HEK293T (cell line): ENCODE results near the gene FOXP3.

Experiments used
- CTCF ChIA-PET: fragments of 350-600 bp; formaldehyde crosslinking; extraction: SDS; loops from one replicate; lab custom pipeline; 2021; ENCODE audit warnings: antibody characterized with exemption, inconsistent platforms; lab: Yijun Ruan, JAX
- POLR2A ChIA-PET: fragments of 350-600 bp; formaldehyde crosslinking; extraction: SDS; loops from one replicate; lab custom pipeline; 2020; ENCODE audit warnings: antibody characterized with exemption, inconsistent platforms; lab: Yijun Ruan, JAX
- DNase-seq: peaks from one replicate; pipeline ENCODE4 v3.0.0; 2012; ENCODE audit warnings: mixed read lengths; ENCODE audit errors: extremely low spot score
- ARNT ChIP-seq: fragments of 450-650 bp; IDR thresholded peaks from 2 replicates; pipeline ENCODE4 v1.6.1; 2017; ENCODE audit warnings: mild to moderate bottlenecking
- BHLHE40 ChIP-seq: fragments of 450-650 bp; IDR thresholded peaks from 2 replicates; pipeline ENCODE4 v1.6.1; 2016; ENCODE audit warnings: mild to moderate bottlenecking, moderate library complexity, borderline replicate concordance
- CTBP1 ChIP-seq: fragments of 450-650 bp; IDR thresholded peaks from 2 replicates; pipeline ENCODE4 v1.6.1; 2016; ENCODE audit warnings: borderline replicate concordance
- ELF4 ChIP-seq: fragments of 450-650 bp; IDR thresholded peaks from 2 replicates; pipeline ENCODE4 v1.6.1; 2017; ENCODE audit warnings: antibody characterized with exemption
- FOXA1 ChIP-seq: fragments of 450-650 bp; IDR thresholded peaks from 2 replicates; pipeline ENCODE4 v1.6.1; 2016; ENCODE audit warnings: mild to moderate bottlenecking
- FOXK2 ChIP-seq: fragments of 450-650 bp; IDR thresholded peaks from 2 replicates; pipeline ENCODE4 v1.6.1; 2016; ENCODE audit warnings: mild to moderate bottlenecking
- FOXM1 ChIP-seq: fragments of 450-650 bp; IDR thresholded peaks from 2 replicates; pipeline ENCODE4 v1.6.1; 2017; ENCODE audit warnings: mild to moderate bottlenecking, borderline replicate concordance
- HDGF ChIP-seq: fragments of 450-650 bp; IDR thresholded peaks from 2 replicates; pipeline ENCODE4 v1.6.1; 2017; ENCODE audit warnings: antibody characterized with exemption, borderline replicate concordance
- L3MBTL2 ChIP-seq: fragments of 450-650 bp; conservative IDR thresholded peaks from 2 replicates; pipeline ENCODE4 v1.6.1; 2016; ENCODE audit warnings: mild to moderate bottlenecking
- LEF1 ChIP-seq: fragments of 450-650 bp; IDR thresholded peaks from 2 replicates; pipeline ENCODE4 v1.6.1; 2017; ENCODE audit warnings: mild to moderate bottlenecking, borderline replicate concordance
- NFRKB ChIP-seq: fragments of 450-650 bp; IDR thresholded peaks from 2 replicates; pipeline ENCODE4 v1.6.1; 2016; ENCODE audit warnings: mild to moderate bottlenecking, moderate library complexity
- SP1 ChIP-seq: fragments of 450-650 bp; IDR thresholded peaks from 2 replicates; pipeline ENCODE4 v1.6.1; 2017
- SUZ12 ChIP-seq: fragments of 450-650 bp; IDR thresholded peaks from 2 replicates; pipeline ENCODE4 v1.6.1; 2016; ENCODE audit warnings: mild to moderate bottlenecking
- TARDBP ChIP-seq: fragments of 450-650 bp; IDR thresholded peaks from 2 replicates; pipeline ENCODE4 v1.6.1; 2016
- ZNF384 ChIP-seq: fragments of 450-650 bp; IDR thresholded peaks from 2 replicates; pipeline ENCODE4 v1.6.1; 2016
- TF ChIP-seq, protein P1 (sequence below): fragments of 450-650 bp; IDR thresholded peaks from 2 replicates; pipeline ENCODE4 v1.6.1; 2016

The FOXP3 gene

DNA sequence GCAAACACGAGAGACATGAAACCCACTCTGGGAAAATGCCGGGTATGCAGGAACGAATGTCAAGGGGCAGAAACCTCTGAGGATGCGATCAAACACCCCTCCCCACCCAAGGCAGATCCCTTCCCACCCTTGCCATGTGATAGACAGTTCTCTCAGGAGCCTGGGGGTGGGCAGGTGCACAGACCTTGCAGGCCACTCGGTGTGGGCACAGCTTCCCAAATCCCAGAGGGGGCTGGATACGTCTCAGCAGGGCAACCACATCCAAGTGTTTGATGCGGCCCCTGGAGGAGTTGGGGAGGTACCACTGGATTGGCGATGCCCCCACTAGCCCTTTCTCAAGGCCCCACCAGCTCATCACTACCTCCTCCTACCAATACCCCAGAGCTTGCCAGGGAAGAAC lies 54.1 kb downstream of the FOXP3 start:
- ChIA-PET CTCF (no interaction called here), POLR2A (interaction anchor here (0.8 kb wide), 1 partner anchor 10 kb away, joined by 3 read pairs; the partner anchor contains the start of gene SYP)
- DNase-seq: no peak
- TF ChIP-seq FOXK2: no peak
- TF ChIP-seq ARNT: no peak
- TF ChIP-seq CTBP1: no peak
- TF ChIP-seq TARDBP: no peak
- TF ChIP-seq L3MBTL2: no peak
- TF ChIP-seq BHLHE40: no peak
- no peak for TF ChIP-seq ZNF384
- TF ChIP-seq FOXA1: no peak
- TF ChIP-seq NFRKB: no peak
- no peak for TF ChIP-seq HDGF
- TF ChIP-seq SUZ12: no peak
- TF ChIP-seq, protein P1, sequence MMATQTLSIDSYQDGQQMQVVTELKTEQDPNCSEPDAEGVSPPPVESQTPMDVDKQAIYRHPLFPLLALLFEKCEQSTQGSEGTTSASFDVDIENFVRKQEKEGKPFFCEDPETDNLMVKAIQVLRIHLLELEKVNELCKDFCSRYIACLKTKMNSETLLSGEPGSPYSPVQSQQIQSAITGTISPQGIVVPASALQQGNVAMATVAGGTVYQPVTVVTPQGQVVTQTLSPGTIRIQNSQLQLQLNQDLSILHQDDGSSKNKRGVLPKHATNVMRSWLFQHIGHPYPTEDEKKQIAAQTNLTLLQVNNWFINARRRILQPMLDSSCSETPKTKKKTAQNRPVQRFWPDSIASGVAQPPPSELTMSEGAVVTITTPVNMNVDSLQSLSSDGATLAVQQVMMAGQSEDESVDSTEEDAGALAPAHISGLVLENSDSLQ: no peak
- TF ChIP-seq ELF4: no peak
- no peak for TF ChIP-seq LEF1
- no peak for TF ChIP-seq SP1
- TF ChIP-seq FOXM1: no peak

GRCh38 chrX:49209434-49210251 lies 54.9 kb downstream of the FOXP3 start:
- ChIA-PET CTCF (no interaction called here), POLR2A (no interaction called here)
- TF ChIP-seq FOXK2: no peak
- TF ChIP-seq, protein P1: no peak
- TF ChIP-seq HDGF: no peak
- no peak for TF ChIP-seq FOXA1
- no peak for TF ChIP-seq BHLHE40
- no peak for TF ChIP-seq NFRKB
- no peak for TF ChIP-seq ARNT
- TF ChIP-seq FOXM1: no peak
- no peak for TF ChIP-seq LEF1
- no peak for TF ChIP-seq ZNF384
- TF ChIP-seq CTBP1: no peak
- TF ChIP-seq SP1: no peak
- no peak for TF ChIP-seq SUZ12
- TF ChIP-seq ELF4: no peak
- no peak for TF ChIP-seq TARDBP
- no peak for TF ChIP-seq L3MBTL2
- DNase-seq: no peak

DNA sequence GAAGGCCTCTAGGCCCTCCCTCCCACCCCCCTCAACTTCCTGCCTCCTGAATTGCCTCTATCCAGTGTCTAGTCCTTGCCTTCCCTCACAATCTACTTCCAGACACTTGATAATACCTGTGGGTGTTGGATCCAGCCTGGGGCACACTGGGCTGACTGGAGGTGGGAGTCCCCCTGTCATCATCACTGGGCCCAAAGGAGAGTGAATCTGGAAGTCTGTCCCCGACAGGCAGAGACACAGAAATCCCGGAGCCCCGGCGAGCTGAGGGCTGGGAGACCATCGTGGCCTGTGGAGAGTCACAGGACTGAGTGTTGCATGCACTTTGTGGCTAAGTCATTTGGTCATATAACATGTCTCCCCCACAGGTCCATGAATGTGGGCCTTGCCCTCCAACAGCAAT lies 56.1 kb downstream of the FOXP3 start:
- POLR2A ChIA-PET: no interaction called here
- TF ChIP-seq, protein P1: no peak
- TF ChIP-seq SUZ12 (no peak), FOXM1 (no peak), CTBP1 (no peak), NFRKB (no peak)
- CTCF ChIA-PET: no interaction called here
- DNase-seq: no peak

- TF ChIP-seq LEF1 (no peak), CTBP1 (no peak), NFRKB (no peak), ELF4 (no peak), HDGF (no peak), TARDBP (no peak), FOXM1 (no peak), SP1 (no peak), SUZ12 (no peak), L3MBTL2 (no peak), ARNT (no peak), FOXA1 (no peak), ZNF384 (no peak), FOXK2 (no peak), BHLHE40 (no peak)
- TF ChIP-seq, protein P1: no peak
- CTCF ChIA-PET: no interaction called here
- POLR2A ChIA-PET: interaction anchor here (0.8 kb wide), 1 partner anchor 29 kb away, joined by 3 read pairs; the partner anchor contains the start of gene CCDC22
- DNase-seq: no peak
These were observed 58.0 kb downstream of the FOXP3 start for GRCh38 chrX:49206543-49206942.

DNA sequence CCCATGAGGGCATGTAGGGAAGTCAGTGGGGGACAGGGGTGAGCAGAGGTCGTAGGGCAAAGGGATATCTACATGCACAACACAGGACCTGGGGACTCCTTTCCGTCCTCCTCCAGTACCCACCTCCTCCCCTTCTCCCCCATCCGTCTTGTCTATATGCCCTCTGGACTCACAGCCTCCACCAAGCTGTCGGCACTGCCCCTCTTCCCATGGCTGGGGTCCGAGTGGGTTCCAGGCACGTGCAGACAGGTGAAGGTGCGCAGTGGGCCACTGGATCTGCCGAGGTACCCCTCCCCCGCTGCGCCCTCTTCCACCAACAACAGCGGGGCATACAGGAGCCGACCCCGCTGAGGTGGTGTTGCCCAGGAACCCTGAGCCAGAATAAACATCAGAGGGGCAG lies 59.1 kb downstream of the FOXP3 start:
- ChIA-PET POLR2A (no interaction called here), CTCF (no interaction called here)
- no peak for DNase-seq
- no peak for TF ChIP-seq LEF1
- no peak for TF ChIP-seq FOXK2

GRCh38 chrX:49204709-49205108 lies 59.8 kb downstream of the FOXP3 start:
- DNase-seq: no peak
- ChIA-PET POLR2A (no interaction called here), CTCF (no interaction called here)
- TF ChIP-seq L3MBTL2 (no peak), FOXK2 (no peak), FOXA1 (no peak), NFRKB (no peak), ZNF384 (no peak)
- TF ChIP-seq, protein P1: no peak
